HG02798 (cell line): Measurements from ENCODE around the gene RASGRF2.

Source experiments
- ATAC-seq: cut with Tn5 transposase; IDR thresholded peaks from one replicate; pipeline ENCODE4 v1.9.1; 2021; ENCODE audit warnings: mild to moderate bottlenecking; ENCODE audit not compliant: unreplicated experiment, poor library complexity

The RASGRF2 gene

DNA sequence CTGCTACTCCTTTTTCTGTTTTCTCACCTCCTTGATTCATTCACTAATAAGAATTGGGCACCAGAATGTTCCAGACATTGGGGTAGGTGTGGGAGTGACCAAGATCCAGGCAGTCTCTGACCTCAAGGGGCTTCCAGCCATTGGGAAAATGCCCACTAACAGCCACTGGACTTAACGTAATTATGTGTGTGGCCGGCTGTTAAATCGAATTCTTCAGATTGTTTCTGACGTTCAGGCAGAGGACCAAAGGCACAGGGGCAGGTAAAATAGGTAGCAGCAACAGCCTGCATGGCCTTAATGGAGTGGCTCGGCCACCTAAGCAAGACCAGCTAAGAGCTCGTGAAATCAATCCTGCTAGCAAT, 224.6 kb downstream of the RASGRF2 start:
- no peak for ATAC-seq

GRCh38 chr5:81187885-81188284, 227.7 kb downstream of the RASGRF2 start:
- ATAC-seq, result peak; percentile 58

DNA sequence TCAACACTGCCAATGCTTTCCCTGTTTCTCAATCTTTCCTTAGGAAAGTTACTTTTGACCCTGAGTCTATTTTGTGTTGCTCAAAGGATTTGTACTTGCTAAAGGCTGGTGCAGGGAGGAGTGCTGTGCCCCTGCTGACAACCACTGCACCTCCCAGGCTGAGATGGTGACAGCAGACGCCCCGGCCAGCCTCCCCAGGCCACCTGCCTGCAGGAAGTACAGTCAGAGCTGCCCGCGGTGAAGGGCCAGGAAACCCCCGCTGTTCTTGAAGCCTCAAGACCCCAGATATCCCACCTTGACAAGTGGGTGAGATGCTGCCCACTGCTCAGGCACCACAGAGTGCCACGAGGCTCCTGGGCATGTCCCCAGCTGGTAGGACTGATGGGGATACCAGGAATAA, 228.8 kb downstream of the RASGRF2 start:
- no peak for ATAC-seq

GRCh38 chr5:81189875-81190498, 229.8 kb downstream of the RASGRF2 start:
- no peak for ATAC-seq

GRCh38 chr5:81191726-81192372, 231.7 kb downstream of the RASGRF2 start:
- ATAC-seq, result no peak

- no peak for ATAC-seq
Measured at GRCh38 chr5:81192373-81192750, 232.2 kb downstream of the RASGRF2 start.

DNA sequence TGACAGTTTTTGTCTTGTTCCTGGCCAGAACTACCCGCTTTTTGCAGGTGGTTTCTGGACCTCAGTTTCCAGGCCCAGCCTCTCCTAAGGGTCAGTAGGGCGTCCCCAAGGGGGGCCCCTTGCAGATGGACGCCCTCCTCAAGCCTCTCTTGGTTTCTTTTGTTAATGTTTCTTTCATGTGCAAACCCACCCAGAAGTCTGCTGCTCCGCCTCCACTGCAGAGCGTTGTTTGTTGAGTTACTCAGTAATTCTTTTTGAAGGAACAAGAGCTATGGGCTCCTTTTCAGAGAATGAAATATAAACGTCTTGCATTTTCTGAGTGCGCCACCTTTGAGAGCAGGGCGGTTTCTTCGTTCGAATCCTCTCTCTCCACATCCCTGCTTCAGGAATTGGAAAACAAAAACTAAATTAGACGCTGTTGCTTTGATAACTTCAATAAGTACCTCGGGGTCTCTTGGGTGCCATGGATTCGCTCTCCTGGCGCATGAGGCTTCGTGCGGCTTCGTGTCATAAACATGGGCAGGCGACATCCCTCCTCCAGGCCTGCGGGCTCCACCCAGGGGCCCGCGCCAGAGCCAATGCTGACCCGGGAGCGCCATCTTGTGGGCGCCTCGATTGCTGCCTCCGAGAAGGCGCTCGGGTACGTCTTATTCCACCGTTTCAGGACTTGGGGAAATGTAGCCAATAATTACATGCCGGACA, 234.6 kb downstream of the RASGRF2 start:
- peak; percentile 99 for ATAC-seq

DNA sequence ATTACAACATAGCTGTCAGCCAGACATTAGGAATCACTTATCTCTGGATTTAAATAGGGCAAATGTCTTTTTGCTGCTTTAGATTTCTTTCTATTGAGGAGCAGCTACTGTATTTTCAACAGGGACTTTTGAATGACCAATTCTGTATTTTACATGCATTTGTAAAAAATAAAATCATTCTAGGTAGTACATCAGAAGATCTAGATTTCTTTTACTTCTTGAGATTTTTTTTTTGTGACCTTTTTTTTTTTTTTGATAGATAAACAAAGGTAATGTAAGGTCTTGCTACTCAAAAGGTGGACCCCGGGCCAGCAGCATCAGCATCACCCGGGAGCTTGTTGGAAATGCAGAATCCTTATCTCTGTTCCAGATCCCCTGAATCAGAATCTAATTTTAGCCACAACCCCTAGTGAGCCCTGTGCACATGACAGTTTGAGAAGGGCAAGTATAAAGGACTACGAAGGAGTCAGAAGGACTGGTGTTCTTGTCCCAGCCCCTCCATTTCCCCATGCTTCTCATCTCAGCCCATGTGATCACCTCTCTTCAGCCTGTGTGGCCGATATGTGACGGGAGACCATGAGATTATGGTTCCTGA, 235.3 kb downstream of the RASGRF2 start:
- ATAC-seq, result no peak

GRCh38 chr5:81202655-81203054, 242.5 kb downstream of the RASGRF2 start:
- no peak for ATAC-seq

DNA sequence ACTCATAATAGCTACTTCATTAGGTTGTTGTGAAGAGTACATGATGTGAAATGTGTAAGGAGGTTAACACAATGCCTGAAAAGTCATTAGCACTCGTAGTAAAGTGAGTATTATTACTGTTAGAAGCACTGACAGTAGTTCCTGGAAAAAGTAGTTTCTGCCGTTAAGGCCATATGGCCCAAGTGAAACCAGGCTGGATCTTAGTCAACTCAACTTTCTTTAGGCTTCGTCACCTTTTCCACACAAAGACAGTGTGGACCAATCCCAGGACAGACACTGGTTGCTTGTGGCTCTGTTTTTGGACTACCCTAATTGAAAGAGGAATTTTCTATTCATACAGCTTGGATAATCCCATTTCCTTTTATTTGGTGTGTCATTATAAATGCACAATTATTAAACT, 243.6 kb downstream of the RASGRF2 start:
- no peak for ATAC-seq

DNA sequence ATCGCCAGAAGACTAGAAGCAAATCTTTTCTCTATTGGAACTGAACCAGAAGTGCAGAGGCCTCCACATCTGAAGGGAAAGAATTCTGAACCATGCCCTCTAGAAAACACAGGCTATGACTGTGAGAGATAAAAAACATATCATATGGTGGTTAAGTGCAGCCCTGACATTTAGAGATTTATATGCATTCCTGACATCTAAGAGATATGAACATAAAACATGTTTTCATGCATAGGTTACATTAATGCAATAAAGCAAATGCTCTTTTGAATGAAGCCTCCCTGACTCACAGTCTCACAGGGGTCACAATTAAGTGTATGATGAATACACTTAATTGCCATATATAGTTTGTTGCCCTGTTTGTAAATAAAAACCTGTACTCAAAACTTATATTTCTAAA, 244.0 kb downstream of the RASGRF2 start:
- ATAC-seq, result no peak

- no peak for ATAC-seq
Measured at GRCh38 chr5:81205058-81205457, 244.9 kb downstream of the RASGRF2 start.

GRCh38 chr5:81207009-81207408, 246.8 kb downstream of the RASGRF2 start:
- no peak for ATAC-seq

DNA sequence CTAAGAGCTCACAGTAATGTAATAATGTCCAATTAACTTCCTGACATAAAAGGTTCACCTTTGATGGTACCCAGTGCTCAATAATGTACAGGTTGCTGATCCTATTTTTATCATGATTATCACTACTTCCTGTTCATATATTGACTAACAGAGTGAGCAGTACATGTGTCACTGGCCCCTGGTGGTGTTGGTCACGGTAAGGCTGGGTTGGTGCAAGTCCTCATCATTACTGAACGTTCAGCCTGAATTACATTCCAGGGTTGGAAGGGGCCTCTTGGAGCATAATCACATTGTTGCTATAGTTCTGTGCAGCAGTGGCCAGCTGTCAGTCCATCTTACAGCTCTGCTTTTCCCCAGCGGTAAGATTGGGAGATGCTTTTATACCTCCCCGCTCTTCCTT, 248.7 kb downstream of the RASGRF2 start:
- ATAC-seq, result no peak

DNA sequence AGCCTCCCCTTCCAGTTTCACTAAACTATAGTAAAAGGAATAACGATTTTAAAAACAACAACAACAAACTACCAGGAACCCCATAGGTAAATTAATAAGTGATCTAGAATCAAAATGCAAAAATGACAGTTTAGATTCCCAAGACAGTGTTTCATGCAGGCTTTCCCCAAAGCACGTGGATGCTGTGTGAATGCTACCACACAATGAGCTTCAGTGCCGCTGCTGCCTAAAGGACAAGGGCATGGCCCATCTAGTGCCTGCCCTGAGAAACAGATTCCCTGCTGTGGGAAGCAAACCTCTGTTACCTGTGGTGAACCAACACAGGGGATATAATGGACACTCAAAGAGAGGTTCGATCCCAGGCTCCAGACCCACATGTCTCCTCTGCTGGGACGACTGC, 249.2 kb downstream of the RASGRF2 start:
- no peak for ATAC-seq

- ATAC-seq, result peak; percentile 41
Measured at GRCh38 chr5:81209869-81210493, 249.8 kb downstream of the RASGRF2 start.

DNA sequence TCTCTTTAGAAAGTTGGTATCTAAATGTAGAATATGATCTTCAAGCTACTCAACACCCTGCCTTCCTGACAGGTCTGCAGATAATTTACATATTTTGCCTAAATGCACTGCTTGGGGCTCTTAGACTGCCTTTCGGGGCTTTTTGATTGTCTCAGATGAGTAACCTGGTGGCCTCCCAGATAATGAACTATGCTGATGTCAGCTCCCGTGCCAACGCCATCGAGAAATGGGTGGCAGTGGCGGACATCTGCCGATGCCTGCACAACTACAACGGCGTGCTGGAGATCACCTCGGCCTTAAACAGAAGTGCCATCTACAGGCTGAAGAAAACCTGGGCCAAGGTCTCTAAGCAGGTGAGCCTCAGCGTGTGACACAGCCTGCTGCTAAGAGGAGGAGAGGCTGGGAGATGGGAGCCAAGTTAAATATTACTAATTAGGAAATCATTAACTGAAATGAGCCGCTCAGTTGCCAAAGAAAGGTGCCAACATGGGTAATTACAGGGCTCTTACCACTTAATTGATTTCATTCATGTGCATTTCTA, 252.1 kb downstream of the RASGRF2 start:
- peak; percentile 61 for ATAC-seq

GRCh38 chr5:81213070-81213469, 252.9 kb downstream of the RASGRF2 start:
- ATAC-seq, result no peak

- no peak for ATAC-seq
Measured at GRCh38 chr5:81214848-81215247, 254.7 kb downstream of the RASGRF2 start.

DNA sequence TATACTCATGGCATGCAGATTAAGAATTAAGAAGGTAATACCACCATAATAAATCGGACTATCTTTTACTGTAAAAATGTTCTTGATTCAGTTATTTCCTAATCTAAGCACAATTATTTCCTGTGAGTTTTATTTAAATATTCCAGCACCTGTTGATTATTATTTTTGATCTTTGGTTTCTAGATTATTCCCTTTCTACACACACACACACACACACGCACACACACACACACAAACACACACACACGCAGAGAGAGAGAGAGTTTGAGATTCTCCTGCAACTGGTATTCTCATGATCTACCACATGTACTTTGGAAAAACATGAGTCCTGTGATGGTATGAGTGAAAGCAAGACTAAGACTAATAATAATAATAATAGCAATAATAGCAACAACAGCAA, 256.0 kb downstream of the RASGRF2 start:
- no peak for ATAC-seq

DNA sequence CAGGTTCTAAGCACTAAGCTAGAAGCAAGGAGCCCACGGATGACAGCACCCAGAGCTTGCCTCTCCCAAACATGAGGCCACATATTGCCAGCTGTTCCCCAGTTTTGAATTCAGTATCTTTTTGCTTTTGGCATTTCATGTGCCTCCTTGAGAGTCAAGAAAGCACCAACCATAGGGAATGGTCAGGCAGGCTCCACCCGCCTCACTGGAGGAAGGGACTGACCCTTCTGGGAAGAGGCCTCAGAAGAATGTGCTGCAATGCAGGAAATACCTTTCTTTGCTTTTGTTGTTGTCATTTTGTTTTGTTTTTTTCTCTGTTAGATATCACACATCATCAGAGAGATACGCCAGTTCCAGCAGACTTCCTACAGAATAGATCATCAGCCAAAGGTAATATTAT, 259.2 kb downstream of the RASGRF2 start:
- ATAC-seq, result no peak
